ENCODE data around the gene ITPKB.
"Not testable (repeated sequence)": the region's sequence is repeated elsewhere in the genome, so short reads cannot be mapped to it uniquely, and the experiment has no call there.

The ITPKB gene

GRCh38 chr1:226649244-226649643 lies 89.8 kb downstream of the ITPKB start:
- no peak for DNase-seq

GRCh38 chr1:226648421-226648820 lies 90.7 kb downstream of the ITPKB start:
- no peak for DNase-seq

- no peak for DNase-seq
Observed at GRCh38 chr1:226647719-226648118, 91.4 kb downstream of the ITPKB start.

DNA sequence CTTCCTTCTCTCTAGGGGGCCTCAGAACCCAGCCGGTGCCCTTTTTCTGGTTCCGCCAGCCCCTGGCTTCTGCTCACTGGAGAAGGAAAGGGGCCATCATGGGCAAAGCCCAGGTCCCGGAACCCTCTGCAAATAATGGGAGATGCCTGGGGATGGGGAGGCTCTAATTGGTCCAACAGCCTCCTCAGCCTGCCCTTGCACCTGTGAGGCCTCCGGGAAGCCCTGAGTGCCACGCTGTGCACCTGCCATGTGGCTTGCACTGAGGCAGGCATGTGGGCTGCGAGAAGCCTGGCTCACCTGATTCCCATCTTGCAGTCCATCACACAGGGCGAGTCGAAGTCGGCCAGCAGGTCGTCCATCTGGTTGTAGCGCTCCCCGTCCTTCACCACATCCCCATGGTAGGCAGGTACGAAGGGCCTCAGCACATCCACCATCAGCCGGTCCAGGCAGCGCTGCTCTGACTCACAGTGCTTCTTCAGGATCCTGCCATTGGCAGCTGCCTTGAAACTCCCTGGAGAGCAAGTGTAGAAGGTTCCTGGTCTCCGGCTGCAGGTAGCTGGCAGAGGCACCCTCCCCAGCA lies 92.1 kb downstream of the ITPKB start:
- no peak for DNase-seq

DNA sequence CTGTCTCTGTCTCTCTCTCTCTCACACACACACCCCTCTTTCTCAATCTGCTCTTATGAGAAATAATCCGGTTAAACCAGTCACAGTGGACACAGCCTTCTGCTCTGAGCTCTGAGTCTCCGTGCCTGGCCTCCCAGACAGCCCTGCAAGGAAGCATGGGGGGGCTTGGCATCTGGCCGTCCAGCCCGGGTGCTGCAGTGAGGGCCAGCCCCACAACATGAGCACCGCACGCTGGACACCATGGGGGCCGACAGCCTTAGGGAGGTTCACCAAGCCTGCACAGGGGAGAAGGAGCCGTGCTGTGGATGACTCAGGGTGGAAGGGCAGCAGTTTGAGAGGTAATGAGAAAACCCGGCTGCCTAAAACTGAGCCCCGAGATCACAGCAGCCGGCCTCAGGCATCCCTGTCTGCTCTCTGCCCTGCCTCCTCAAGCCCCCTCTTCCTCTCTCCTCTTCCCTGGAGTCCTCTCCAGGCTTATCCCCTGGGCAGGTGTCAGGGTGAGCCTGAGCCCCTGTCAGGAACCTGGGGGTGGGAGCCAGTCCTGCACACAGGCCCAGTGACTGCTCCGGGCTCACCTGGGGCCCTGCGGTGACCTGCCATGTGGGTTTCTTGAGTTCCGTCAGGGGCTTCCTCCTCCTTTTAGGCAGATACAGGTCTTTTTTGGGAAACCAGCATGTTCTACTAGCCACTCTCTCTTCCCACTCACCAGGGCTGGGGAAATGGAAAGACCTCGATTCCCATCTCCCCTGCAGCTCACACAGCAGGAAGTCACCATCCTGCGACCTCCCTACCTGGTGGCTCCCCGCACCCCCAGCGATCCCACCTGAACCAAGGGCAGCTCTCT lies 92.8 kb downstream of the ITPKB start:
- DNase-seq = no peak

GRCh38 chr1:226645279-226645976 lies 93.7 kb downstream of the ITPKB start:
- DNase-seq = no peak

DNA sequence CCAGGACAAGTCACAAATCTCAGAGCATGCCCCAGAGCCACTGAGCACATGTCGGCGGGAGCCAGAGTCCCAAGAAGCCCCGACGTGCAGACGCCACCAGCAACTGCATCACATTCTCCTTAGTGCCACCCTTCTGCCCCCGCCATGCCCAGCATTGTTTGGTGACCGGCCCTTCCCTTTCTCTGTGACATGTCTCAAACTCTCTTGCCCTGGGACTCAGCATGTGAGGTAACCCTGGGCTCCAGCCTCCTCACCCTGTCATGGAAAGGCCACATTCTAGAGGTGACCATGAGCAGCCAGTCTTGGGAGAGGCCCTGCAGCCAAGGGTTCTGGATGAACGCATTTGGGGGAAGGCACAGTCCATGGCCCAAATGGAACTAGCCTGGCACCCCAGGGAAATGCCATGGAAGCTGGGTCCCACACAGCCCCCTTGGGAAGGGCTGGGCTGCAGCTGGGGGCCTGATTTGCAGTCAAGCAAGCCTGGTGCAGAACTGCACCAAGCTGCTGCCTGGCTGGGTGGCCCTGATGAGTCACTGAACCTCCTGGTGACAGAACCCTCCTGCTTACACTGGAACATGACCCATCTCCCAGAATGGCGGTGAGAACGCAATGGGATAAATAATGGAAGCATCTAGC lies 94.4 kb downstream of the ITPKB start:
- no peak for DNase-seq

- no peak for DNase-seq
Observed at GRCh38 chr1:226643611-226644540, 95.2 kb downstream of the ITPKB start.

DNA sequence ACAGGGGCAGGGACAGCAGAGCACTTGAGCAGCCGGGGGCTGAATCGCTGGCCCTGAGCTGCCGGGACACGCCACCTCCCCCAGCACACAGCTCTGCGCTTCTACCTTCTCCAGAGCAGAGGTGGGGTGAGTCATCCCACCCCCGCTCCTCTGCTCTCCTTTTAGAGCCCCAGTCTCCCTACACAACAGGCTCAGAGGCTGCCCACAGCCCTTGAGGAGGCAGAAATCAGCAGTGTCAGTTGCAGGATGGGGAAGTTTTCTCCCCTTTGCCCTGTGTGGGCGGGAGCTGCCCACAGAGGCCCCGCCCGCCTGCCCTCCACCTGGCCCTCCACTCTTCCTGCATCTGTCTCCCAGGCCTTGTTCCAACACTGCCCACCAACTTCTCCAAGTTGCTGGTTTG lies 95.9 kb downstream of the ITPKB start:
- no peak for DNase-seq

GRCh38 chr1:226642421-226642820 lies 96.7 kb downstream of the ITPKB start:
- no peak for DNase-seq

DNA sequence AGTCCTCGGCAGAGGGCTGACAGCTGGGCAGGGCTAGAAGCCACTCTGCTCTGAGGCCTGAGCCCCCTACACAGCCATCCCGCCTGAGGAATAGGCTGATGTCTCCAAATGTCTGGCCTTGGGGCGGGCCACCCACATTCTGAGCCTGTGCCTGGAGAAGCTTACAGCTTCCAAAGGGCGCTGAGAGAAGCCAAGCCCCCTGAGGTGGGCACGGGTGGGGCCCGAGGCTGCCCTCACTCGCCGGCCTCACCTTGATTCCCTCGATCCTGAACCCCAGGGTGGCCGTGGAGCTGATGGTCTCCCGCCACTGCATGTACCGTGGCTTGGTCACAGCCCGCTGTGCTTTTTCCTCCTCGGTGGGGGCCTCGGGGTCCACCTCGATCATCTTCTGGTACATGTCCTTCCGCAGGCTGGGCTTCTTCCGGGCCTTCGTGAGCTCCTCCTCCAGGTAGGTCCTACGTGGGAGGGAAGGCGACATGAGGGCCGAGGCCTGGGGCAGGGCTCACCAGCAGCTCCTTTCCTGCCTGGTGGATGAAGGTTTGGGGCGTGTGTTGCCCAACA lies 97.3 kb downstream of the ITPKB start:
- no peak for DNase-seq

DNA sequence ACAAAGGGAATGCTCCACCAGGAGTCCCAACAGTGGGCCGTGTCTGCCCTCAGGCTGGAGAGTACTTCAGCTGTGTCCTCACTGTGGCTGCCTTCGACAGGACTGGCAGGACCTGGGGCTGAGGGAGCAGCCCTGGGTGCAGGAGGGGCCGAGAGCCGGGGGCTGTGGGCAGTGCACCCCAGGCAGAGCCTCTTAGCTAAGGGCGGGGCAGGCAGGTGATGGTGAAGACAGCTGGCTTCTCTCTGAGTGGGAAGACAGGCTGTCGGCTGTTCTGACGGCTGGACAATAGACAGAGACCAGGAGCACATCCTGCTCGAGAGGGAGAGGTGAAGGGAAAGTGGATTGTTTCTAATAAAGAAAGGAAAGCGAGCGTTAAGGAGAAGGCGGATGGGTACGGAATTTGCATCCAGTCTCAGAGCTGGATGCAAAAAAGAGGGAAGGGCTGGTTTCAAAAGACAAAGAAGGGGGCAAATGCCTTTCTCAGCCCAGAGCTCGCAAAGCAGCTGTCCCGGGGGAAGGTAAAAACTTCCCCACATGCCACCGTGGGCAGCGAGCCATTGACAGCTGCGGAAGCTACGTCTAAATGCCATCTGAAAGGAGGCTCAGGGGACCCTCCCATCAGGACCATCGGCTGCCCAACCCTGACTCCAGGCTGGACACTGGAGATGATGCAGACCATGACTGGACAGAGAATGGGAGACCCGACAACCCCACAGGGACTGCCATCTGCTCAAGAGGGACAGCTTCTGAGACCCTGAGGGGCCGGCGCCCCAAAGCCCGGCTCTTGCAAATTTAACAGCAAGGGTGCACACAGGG lies 98.6 kb downstream of the ITPKB start:
- no peak for DNase-seq

DNA sequence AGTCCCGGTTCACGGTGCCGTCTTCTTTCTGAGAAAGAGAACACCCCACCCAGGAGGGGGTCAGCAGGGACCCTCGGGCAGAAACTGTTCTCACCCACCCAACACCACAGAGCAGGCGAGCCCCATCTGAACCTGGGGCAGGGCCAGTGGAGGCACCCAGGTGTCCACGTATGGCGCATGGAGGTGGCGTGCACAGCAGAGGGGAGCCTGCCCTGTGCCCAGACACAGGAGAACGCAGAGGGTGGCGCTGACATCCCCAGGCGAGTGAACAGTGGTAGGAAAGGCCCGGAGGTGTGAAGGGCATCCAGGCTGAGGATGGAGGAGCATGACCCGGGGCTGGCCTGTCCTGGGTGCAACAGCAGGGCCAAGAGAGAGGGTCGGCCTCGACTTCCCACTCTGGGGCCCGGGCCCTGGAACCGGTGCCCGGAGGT lies 99.4 kb downstream of the ITPKB start:
- no peak for DNase-seq

GRCh38 chr1:226639206-226639605 lies 99.9 kb downstream of the ITPKB start:
- not testable (repeated sequence) for DNase-seq

DNA sequence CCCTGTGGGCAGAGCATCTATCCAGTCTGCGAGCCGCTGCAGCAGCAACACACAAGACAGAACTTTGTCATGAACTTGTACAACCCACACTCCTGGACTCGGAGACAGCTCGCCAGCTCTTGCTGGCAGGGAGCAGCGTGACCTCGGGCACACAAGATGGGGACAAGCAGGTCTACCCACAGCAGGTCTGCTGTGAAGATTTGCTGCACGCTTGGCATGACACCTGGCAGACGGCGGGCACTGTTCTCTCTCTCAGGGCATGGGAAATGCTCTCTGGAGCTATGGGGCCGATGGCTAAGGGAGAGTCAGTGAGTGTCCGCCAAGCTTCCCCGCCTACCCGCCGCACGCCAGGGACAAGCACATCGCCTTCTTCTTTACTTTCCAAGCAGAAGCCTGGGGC lies 100.5 kb downstream of the ITPKB start:
- DNase-seq = no peak

GRCh38 chr1:226638001-226638601 lies 101.0 kb downstream of the ITPKB start:
- DNase-seq = no peak

DNA sequence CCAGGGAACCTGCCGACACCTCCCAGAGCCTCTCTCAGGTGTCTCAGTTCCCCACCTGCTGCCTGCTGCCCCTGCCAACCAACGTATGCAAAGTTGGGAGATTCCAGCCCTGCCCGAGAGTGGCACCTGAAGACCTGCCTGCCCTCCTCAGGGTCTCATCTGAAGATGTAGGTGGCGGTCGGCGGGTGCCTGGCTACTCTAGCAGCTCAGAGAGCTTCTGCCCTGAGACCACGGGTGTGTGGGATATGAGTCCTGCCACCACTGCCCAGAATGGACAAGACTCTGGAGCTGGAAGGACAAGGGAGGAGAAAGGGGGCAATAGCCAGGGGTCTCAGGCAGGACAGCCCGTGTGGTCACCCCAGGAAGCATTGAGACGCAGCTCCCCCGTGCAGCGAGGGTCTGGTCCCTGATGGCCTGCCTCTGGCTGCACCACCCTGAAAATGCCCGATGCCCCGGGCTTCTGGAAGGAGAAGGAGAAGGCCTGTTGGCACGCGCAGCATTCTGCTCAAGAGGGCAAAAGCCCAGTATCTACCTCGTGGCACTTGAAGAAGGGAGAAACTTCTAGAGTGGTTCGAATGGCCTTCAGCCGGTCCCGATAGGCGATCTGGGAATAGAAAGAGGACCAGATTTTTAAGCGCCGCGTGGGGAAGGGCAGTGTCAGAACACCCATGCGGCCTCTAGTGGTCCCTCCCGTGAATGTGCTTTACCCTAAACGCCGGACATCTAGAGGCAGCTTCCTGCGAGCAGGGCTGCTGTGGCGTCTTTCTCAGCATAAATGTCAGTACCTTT lies 101.7 kb downstream of the ITPKB start:
- DNase-seq = no peak

DNA sequence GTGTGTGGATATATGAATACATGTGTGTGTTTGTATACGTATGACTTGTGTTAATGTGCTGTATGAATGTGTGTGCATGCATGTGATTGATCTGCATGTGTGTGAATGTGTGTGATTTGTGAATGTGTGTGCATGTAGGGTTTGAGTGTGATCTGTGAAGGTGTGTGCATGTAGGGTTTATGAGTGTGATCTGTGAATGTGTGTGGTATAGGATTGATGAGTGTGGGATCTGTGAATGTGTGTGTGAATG lies 102.3 kb downstream of the ITPKB start:
- no peak for DNase-seq

GRCh38 chr1:226635456-226635941 lies 103.6 kb downstream of the ITPKB start:
- DNase-seq = no peak

All from NCI-H2107 (cell line).